Glomerular visceral epithelial cell (primary cell): ENCODE measurements around the gene TNNI3.
A peak's percentile ranks its signal among the peaks of the same experiment; 100 is the strongest.
"Not testable (repeated sequence)": the region's sequence is repeated elsewhere in the genome, so short reads cannot be mapped to it uniquely, and the experiment has no call there.

Experiments used
- DNase-seq: peaks from one replicate; pipeline ENCODE4 v3.0.0-alpha.2; 2016; ENCODE audit errors: extremely low spot score

Gene TNNI3

DNA sequence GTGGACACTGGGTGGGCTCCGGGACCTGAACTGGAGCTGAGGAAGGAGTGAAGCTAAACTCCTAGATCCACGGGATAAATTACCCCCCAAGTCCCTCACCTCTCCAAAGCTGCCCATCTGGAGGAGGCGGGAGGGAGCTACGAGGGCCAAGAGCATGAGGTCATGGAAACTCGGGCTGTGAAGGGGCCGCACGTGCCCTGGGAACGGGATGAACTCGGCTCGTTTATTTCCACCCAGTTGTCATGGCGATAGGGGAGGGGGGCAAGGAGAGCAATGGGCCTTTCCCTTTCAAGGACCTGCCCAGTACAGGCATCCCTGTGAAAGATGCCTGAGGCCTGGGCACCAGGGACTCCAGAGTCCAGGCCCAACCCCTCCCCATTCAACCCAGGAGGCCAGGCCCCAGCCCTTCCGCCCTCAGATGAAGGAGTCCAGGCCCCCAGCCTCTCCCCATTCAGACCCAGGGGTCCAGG is 43.9 kb downstream of the TNNI3 start:
- DNase-seq: peak; percentile 97

DNA sequence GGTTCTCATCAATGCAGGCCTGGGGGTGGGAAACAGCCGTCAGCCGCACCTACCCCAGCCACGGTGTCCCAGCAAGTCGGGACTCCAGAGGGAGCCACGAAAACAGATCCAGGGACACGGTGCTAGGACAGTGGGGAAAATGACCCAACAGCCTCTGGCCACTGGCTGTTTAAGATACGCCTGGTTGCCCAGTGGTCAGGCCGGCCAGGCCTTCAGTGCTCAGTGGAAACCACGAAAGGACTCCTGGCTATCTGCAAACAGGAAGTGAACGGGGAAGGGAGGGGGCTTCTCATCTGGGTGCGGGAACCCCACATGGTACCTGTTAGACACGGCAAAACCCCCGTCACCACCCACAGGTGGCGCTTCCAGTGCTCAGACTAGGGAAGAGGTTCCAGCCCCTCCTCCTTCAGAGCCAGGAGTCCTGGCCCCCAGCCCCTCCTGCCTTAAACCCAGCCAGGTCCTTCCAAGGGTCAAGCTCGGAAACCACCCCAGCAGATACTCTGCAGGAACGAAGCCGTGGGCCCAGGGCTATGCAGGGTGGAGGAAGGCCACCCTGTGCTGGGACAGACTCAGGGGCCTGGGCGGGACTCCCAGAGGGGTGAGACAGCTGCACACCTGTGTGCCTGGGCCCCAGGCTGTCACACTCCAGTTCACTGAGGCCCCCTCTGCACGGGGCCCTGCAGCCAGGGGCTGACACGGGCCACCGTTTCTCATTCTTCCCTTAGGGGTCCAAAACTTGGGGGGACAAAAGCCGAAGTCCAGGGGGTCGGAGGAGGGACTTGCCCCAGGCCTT is 44.6 kb downstream of the TNNI3 start:
- peak; percentile 57 for DNase-seq

GRCh38 chr19:55112246-55112776 is 45.2 kb downstream of the TNNI3 start:
- DNase-seq: no peak

- no peak for DNase-seq
Measured at GRCh38 chr19:55111238-55111831, 46.2 kb downstream of the TNNI3 start.

- no peak for DNase-seq
Measured at GRCh38 chr19:55109527-55110291, 47.8 kb downstream of the TNNI3 start.

GRCh38 chr19:55107252-55107651 is 50.3 kb downstream of the TNNI3 start:
- DNase-seq: not testable (repeated sequence)

- DNase-seq: no peak
Measured at GRCh38 chr19:55106591-55106990, 50.9 kb downstream of the TNNI3 start.

- DNase-seq: no peak
Measured at GRCh38 chr19:55105237-55105636, 52.3 kb downstream of the TNNI3 start.

GRCh38 chr19:55103190-55103589 is 54.3 kb downstream of the TNNI3 start:
- DNase-seq: no peak
